HFFc6 (cell line): Measurements from ENCODE around the gene C1QTNF8. TPM values are rescaled to one million over a fixed set of nuclear protein-coding genes. Genes with fewer than 3 reads are reported as not detected.

Source experiments
- DNase-seq: peaks from one replicate; pipeline ENCODE4 v3.0.0-alpha.2; 2018
- H3K27ac Mint-ChIP-seq: 2 replicates; pipeline ENCODE4 v1.8.0; 2020; ENCODE audit warnings: mild to moderate bottlenecking, mixed read lengths
- H3K27me3 Mint-ChIP-seq: 2 replicates; pipeline ENCODE4 v1.8.0; 2021; ENCODE audit warnings: mild to moderate bottlenecking, moderate library complexity, mixed read lengths; ENCODE audit not compliant: insufficient read depth
- H3K36me3 Mint-ChIP-seq: 2 replicates; pipeline ENCODE4 v1.8.0; 2021; ENCODE audit warnings: low read depth, mixed read lengths
- H3K4me1 Mint-ChIP-seq: 2 replicates; pipeline ENCODE4 v1.8.0; 2020; ENCODE audit warnings: low read depth, mixed read lengths
- H3K4me3 Mint-ChIP-seq: 2 replicates; pipeline ENCODE4 v1.8.0; 2020; ENCODE audit warnings: mild to moderate bottlenecking, moderate library complexity, mixed read lengths
- H3K9me3 Mint-ChIP-seq: 2 replicates; pipeline ENCODE4 v1.8.0; 2020; ENCODE audit warnings: mild to moderate bottlenecking, mixed read lengths
- CTCF ChIP-seq: fragments of 200-600 bp; sonication (generic); IDR thresholded peaks from 2 replicates; pipeline ENCODE4 v1.5.0; 2021; ENCODE audit warnings: antibody characterized with exemption, mild to moderate bottlenecking
- total RNA-seq, 6 experiments: library from RNA; stranded (reverse); fragmentation: NEBNext Ultra II Directional; extraction: Animal tissue kit (Norgen Biotek cat#: 25700); gene quantifications; 2 replicates in 1 of 6; 3 replicates in 5 of 6; pipeline ENCODE4 v1.2.3, GENCODE V29; 2021

C1QTNF8 gene
- total RNA-seq, 6 experiments from 2014 or later, result not detected

- no peak for DNase-seq
- Mint-ChIP-seq H3K9me3 (peaks cover 7% of the 10 kb centered on the region; the same call in 1 of the 2 replicates), H3K4me1 (no peaks in the 10 kb centered on the region), H3K27me3 (peaks cover 8% of the 10 kb centered on the region; the same call in 1 of the 2 replicates), H3K27ac (no peak overlapping the region), H3K36me3 (no peaks in the 10 kb centered on the region), H3K4me3 (no peak overlapping the region)
- TF ChIP-seq CTCF, result no peak
These were observed 16.7 kb downstream of the C1QTNF8 start for GRCh38 chr16:1079341-1079740.

- H3K4me3 Mint-ChIP-seq, result no peak overlapping the region
- no peaks in the 10 kb centered on the region for H3K36me3 Mint-ChIP-seq
- H3K27me3 Mint-ChIP-seq, result peaks cover 8% of the 10 kb centered on the region; the same call in 1 of the 2 replicates
- no peak overlapping the region for H3K27ac Mint-ChIP-seq
- TF ChIP-seq CTCF, result no peak
- no peaks in the 10 kb centered on the region for H3K4me1 Mint-ChIP-seq
- no peaks in the 10 kb centered on the region for H3K9me3 Mint-ChIP-seq
- DNase-seq, result peak; percentile 49
These were observed 17.4 kb downstream of the C1QTNF8 start for GRCh38 chr16:1078579-1079021.

GRCh38 chr16:1077877-1078578 is 18.0 kb downstream of the C1QTNF8 start:
- no peak overlapping the region for H3K4me3 Mint-ChIP-seq
- no peaks in the 10 kb centered on the region for H3K4me1 Mint-ChIP-seq
- no peaks in the 10 kb centered on the region for H3K9me3 Mint-ChIP-seq
- DNase-seq, result no peak
- H3K27ac Mint-ChIP-seq, result no peak overlapping the region
- no peaks in the 10 kb centered on the region for H3K36me3 Mint-ChIP-seq
- H3K27me3 Mint-ChIP-seq, result peaks cover 8% of the 10 kb centered on the region; the same call in 1 of the 2 replicates
- no peak for TF ChIP-seq CTCF

GRCh38 chr16:1076801-1077576 is 19.1 kb downstream of the C1QTNF8 start:
- Mint-ChIP-seq H3K27ac (no peak overlapping the region), H3K36me3 (no peaks in the 10 kb centered on the region), H3K4me1 (no peaks in the 10 kb centered on the region), H3K9me3 (no peaks in the 10 kb centered on the region), H3K4me3 (no peak overlapping the region), H3K27me3 (peaks cover 8% of the 10 kb centered on the region)
- no peak for DNase-seq
- no peak for TF ChIP-seq CTCF

GRCh38 chr16:1075546-1075945 is 20.5 kb downstream of the C1QTNF8 start:
- H3K4me1 Mint-ChIP-seq, result no peaks in the 10 kb centered on the region
- no peaks in the 10 kb centered on the region for H3K9me3 Mint-ChIP-seq
- no peak for DNase-seq
- no peak for TF ChIP-seq CTCF
- peaks cover 8% of the 10 kb centered on the region for H3K27me3 Mint-ChIP-seq
- no peak overlapping the region for H3K4me3 Mint-ChIP-seq
- no peaks in the 10 kb centered on the region for H3K36me3 Mint-ChIP-seq
- no peak overlapping the region for H3K27ac Mint-ChIP-seq
